Hippocampal formation (tissue), 2 donors: Measurements from ENCODE around the gene TMEM273.

Experiments used
- DNase-seq, 2 donors: peaks; one replicate each; lab custom pipeline; 2025; lab: John Stamatoyannopoulos, UW

TMEM273 gene

GRCh38 chr10:49140304-49141177 lies 47.6 kb downstream of the TMEM273 start:
- DNase-seq: no peak

- DNase-seq: no peak
Observed at GRCh38 chr10:49139846-49140195, 48.4 kb downstream of the TMEM273 start.

- DNase-seq: no peak
Observed at GRCh38 chr10:49139028-49139845, 49.0 kb downstream of the TMEM273 start.

GRCh38 chr10:49138361-49138891 lies 49.8 kb downstream of the TMEM273 start:
- DNase-seq: no peak

- no peak for DNase-seq
Observed at GRCh38 chr10:49136525-49136924, 51.7 kb downstream of the TMEM273 start.

- no peak for DNase-seq
Observed at GRCh38 chr10:49135575-49136313, 52.4 kb downstream of the TMEM273 start.

GRCh38 chr10:49134327-49134726 lies 53.9 kb downstream of the TMEM273 start:
- no peak for DNase-seq

- DNase-seq: no peak
Observed at GRCh38 chr10:49133706-49134248, 54.4 kb downstream of the TMEM273 start, which contains the start of gene FAM170B. Gene FAM170B (minus strand): TSS chr10:49134021. CDS start chr10:49133918, 103 bp downstream.

- DNase-seq: no peak
Observed at GRCh38 chr10:49132362-49132737, 55.8 kb downstream of the TMEM273 start.

GRCh38 chr10:49131507-49132361 lies 56.5 kb downstream of the TMEM273 start:
- DNase-seq: no peak

- DNase-seq: no peak
Observed at GRCh38 chr10:49129376-49129775, 58.8 kb downstream of the TMEM273 start.

GRCh38 chr10:49128854-49129253 lies 59.3 kb downstream of the TMEM273 start:
- no peak for DNase-seq

GRCh38 chr10:49123981-49124950 lies 63.9 kb downstream of the TMEM273 start:
- DNase-seq: no peak

GRCh38 chr10:49120911-49121310 lies 67.3 kb downstream of the TMEM273 start:
- DNase-seq: no peak

- no peak for DNase-seq
Observed at GRCh38 chr10:49119746-49120145, 68.4 kb downstream of the TMEM273 start.

GRCh38 chr10:49118430-49119074 lies 69.6 kb downstream of the TMEM273 start:
- DNase-seq: no peak

- no peak for DNase-seq
Observed at GRCh38 chr10:49117376-49118070, 70.7 kb downstream of the TMEM273 start.
